Right renal pelvis (tissue), 4 donors: ENCODE data around the gene LYPD3. TPM values are rescaled to one million over a fixed set of nuclear protein-coding genes. Genes with fewer than 3 reads are reported as not detected.
"Not testable (repeated sequence)": the region's sequence is repeated elsewhere in the genome, so short reads cannot be mapped to it uniquely, and the experiment has no call there.

Experiments
- DNase-seq, 4 donors: peaks; one replicate each; pipeline ENCODE4 v3.0.0-alpha.2; 2013; ENCODE audit warnings: low read depth in 4 of 4, low spot score in 3 of 4, missing footprints in 1 of 4
- polyA plus RNA-seq, 4 donors: library from polyadenylated mRNA; unstranded; fragments of 120-200 nt; gene quantifications; one replicate each; pipeline ENCODE4 v1.2.1, GENCODE V29; 2013; ENCODE audit not compliant: insufficient read length in 4 of 4

Gene LYPD3
- polyA plus RNA-seq, 4 donors, result 1.6 to 5.5 (median 2.5) TPM

- DNase-seq, result peak; percentile 39 to 61 (median 56)
These were observed 26.9 kb downstream of the LYPD3 start for GRCh38 chr19:43438291-43439031.

DNA sequence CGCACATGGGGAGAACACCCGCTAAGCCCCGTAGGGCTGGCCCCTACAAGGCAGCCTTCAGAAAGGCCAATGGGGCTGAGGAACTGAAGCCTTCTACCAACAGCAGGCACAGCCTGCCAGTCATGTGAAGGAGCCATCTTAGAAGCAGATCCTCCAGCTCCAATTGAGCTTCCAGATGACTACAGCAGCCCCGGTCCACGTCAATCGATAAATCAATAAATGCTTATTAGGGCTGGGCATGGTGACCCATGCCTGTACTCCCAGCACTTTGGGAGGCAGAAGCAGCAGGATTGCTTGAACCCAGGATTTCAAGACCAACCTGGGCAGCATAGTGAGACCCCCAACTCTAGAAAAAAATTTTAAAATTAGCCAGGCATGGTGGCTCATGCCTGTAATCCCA is 27.7 kb downstream of the LYPD3 start:
- no peak for DNase-seq

GRCh38 chr19:43437284-43437683 is 28.1 kb downstream of the LYPD3 start:
- DNase-seq, result not testable (repeated sequence)

DNA sequence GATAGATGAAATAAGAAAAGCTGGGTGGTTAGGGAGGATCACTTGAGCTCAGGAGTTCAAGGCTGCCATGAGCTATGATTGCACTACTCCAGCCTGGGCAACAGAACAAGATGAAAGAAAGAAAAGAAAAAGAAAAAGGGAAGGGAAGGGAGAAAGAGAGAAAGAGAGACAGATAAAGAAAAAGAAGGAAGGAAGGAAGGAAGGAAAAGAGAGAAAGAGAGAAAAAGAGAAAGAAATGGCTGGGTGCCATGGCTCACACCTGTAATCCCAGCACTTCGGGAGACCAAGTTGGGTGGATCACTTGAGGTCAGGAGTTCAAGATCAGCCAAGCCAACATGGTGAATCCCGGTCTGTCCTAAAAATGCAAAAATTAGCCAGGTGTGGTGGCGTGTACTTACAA is 29.6 kb downstream of the LYPD3 start:
- DNase-seq, result no peak

- DNase-seq, result no peak
These were observed 31.7 kb downstream of the LYPD3 start for GRCh38 chr19:43433689-43434088.

- DNase-seq, result no peak
These were observed 32.1 kb downstream of the LYPD3 start for GRCh38 chr19:43433358-43433673.

- DNase-seq, result no peak
These were observed 34.4 kb downstream of the LYPD3 start for GRCh38 chr19:43430976-43431375.

DNA sequence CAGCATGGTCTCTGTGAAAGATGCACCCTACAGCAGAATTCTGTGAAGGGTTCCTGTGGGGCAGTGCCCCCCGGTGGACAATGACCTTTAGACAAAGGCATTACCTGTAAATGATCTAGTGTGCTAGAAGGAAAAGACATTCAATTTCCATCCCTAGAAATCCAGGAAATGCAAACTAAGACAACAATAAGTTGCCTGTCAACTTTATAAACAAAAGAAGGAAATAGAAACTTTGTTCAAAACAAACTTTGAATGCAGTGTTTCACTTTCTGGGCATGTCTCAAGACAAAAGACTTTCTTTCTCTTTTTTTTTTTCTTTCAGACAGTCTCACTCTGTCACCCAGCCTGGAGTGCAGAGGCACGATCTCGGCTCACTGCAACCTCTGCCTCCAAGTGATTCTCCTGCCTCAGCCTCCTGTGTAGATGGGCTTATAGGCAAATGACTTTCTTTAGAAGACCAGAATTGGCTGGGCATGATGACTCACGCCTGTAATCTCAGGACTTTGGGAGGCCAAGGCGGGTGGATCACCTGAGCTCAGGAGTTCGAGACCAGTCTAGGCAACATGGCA is 35.2 kb downstream of the LYPD3 start:
- peak in 1 of 4 donors; percentile 12 for DNase-seq

- DNase-seq, result no peak
These were observed 36.0 kb downstream of the LYPD3 start for GRCh38 chr19:43429395-43429794.

GRCh38 chr19:43425567-43426392 is 39.6 kb downstream of the LYPD3 start:
- DNase-seq, result no peak

- no peak for DNase-seq
These were observed 41.6 kb downstream of the LYPD3 start for GRCh38 chr19:43423779-43424178.

- DNase-seq, result no peak
These were observed 42.7 kb downstream of the LYPD3 start for GRCh38 chr19:43422689-43423066.

- no peak for DNase-seq
These were observed 43.3 kb downstream of the LYPD3 start for GRCh38 chr19:43422000-43422688.

DNA sequence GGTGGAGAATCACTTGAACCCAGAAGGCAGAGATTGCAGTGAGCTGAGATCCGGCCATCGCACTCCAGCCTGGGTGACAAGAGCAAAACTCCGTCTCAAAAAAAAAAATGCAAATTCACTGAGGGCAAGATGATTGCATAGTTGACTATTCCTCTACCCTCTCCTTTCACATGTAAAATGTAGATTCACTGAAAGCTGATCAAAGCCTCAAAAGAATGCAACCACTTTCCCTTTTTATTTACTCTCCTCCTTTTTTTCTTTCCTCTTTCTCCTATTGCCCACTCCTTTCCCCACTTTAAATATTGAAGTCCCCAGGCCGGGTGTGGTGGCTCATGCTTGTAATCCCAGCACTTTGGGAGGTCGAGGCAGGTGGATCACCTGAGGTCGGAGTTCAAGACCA is 44.5 kb downstream of the LYPD3 start:
- DNase-seq, result no peak

DNA sequence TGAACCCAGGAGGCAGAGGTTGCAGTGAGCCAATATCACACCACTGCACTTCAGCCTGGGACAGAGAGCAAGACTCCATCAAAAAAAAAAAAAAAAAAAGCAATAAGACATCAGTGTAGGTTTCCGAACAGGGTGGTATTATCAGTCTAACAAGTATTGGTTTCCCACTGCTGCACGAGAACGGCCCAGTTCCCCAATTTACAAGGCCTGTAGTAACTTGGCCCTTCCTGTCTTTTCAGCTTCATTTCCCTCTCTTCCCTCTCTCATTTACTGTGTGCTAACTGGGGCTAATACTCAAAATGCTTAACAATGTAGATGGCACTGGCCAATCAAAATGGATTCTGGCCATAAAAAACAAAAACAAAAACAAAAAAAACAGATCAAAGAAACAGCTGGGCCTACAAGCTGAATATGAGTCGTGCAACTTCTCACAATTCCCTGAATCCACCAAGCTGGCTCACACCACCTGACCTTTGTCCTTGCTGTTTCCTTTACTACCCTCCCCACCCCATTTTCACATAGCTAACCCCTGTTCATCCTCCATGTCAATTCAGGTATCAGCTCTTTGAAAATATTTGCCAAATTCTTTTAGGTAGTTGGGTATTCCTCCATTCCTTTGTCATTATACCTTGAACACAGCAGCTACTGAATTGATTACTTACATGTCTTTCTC is 48.3 kb downstream of the LYPD3 start:
- DNase-seq, result no peak

DNA sequence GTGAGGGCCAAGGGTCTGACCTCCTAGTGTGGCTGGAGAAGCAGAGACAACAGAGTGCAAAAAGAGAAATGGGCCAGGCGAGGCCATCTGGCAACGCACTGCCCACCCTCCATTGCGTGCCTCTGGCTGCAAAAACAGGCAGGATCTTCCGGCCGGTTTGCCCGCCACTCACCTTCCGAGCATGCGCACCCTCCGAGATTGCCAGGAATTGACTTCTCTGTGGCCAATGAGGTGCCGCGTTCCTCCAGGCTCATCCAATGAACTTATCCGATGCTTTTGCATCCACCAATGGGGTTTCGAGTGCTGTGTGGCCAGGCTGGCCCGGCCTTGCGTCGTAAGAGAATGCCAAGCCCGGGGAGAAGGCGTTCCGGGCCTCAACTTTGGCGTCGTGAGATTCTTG is 50.9 kb downstream of the LYPD3 start, which contains the start of gene TEX101:
Gene TEX101, plus strand, starts transcription at position 337 of the 400 bp plus-strand sequence. CDS start 1,030 bp downstream, outside the sequence.
- DNase-seq, result no peak

DNA sequence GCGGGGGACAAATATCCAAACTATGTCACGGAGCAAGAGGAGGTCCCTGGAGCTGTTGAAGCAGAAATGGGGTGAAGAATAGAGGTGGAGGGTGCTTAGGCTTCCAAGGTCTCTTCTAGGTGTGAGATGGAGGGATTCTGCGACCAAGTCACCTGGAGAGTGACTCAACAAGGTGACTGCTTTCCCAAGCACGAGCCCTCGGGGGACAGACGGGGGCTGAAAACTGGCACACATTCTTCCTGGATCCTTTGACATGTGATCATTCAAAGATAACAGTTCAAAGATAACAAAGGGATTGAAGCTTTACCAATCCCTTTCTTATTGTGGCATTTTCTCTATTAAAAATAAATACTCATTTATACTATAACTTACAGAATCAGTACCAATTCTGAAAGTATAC is 53.0 kb downstream of the LYPD3 start:
- DNase-seq, result no peak
